PFSK-1 (cell line): ENCODE measurements around the gene TECTA.

Experiments
- TAF1 ChIP-seq: IDR thresholded peaks from 2 replicates; pipeline ENCODE4 v1.6.1; 2012; ENCODE audit warnings: low read length, control low read depth, borderline replicate concordance; ENCODE audit not compliant: insufficient read depth
- TF ChIP-seq, protein P1 (sequence below), 2 experiments: IDR thresholded peaks; 2 replicates each; pipeline versions ENCODE4 v1.6.1 to v1.8.0; 2011 to 2012; ENCODE audit warnings: low read depth in 2 of 2, low read length in 2 of 2, control low read depth in 1 of 2, inconsistent platforms in 1 of 2, mild to moderate bottlenecking in 1 of 2, moderate library complexity in 1 of 2; ENCODE audit not compliant: insufficient read depth in 1 of 2

DNA sequence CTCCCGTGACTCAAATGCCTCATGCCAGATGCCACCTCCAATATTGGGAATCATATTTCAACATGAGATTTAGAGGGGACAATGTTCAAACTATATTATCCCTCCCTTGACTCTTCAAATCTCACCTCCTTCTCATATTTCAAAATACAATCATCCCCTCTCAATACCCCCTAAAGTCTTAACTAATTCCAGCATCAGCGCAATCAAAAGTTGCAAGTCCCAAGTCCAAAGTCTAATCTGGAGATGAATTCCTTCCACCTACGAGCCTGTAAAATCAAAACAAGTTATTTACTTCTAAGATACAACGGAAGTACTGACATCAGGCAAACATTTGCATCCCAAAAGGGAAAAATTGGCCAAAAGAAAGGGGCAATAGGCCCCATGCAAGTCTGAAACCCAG lies 124.3 kb downstream of the TECTA start:
- no peak for TF ChIP-seq TAF1
- TF ChIP-seq, protein P1, sequence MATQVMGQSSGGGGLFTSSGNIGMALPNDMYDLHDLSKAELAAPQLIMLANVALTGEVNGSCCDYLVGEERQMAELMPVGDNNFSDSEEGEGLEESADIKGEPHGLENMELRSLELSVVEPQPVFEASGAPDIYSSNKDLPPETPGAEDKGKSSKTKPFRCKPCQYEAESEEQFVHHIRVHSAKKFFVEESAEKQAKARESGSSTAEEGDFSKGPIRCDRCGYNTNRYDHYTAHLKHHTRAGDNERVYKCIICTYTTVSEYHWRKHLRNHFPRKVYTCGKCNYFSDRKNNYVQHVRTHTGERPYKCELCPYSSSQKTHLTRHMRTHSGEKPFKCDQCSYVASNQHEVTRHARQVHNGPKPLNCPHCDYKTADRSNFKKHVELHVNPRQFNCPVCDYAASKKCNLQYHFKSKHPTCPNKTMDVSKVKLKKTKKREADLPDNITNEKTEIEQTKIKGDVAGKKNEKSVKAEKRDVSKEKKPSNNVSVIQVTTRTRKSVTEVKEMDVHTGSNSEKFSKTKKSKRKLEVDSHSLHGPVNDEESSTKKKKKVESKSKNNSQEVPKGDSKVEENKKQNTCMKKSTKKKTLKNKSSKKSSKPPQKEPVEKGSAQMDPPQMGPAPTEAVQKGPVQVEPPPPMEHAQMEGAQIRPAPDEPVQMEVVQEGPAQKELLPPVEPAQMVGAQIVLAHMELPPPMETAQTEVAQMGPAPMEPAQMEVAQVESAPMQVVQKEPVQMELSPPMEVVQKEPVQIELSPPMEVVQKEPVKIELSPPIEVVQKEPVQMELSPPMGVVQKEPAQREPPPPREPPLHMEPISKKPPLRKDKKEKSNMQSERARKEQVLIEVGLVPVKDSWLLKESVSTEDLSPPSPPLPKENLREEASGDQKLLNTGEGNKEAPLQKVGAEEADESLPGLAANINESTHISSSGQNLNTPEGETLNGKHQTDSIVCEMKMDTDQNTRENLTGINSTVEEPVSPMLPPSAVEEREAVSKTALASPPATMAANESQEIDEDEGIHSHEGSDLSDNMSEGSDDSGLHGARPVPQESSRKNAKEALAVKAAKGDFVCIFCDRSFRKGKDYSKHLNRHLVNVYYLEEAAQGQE (IDR thresholded peaks at IDR 0.05; ENCODE audit: insufficient read depth in 1 of 2, low read depth in 2 of 2, low read length in 2 of 2) = no peak
